Panc1 (cell line): ENCODE results near the gene GPD2.

Source experiments
- CTCF ChIP-seq: fragments of 450-650 bp; IDR thresholded peaks from 2 replicates; pipeline ENCODE4 v1.5.1; 2017; ENCODE audit warnings: mild to moderate bottlenecking
- POLR2AphosphoS5 ChIP-seq: IDR thresholded peaks from 2 replicates; pipeline ENCODE4 v1.6.1; 2012; ENCODE audit warnings: mild to moderate bottlenecking, low read depth, low read length, moderate library complexity
- REST ChIP-seq, 2 experiments: IDR thresholded peaks; 2 replicates each; pipeline ENCODE4 v1.6.1; 2011 to 2012; ENCODE audit warnings: low read depth in 2 of 2, control low read depth in 1 of 2, low read length in 1 of 2, mild to moderate bottlenecking in 1 of 2, moderate library complexity in 1 of 2; ENCODE audit not compliant: insufficient read depth in 1 of 2
- SIN3A ChIP-seq: IDR thresholded peaks from 2 replicates; pipeline ENCODE4 v1.6.1; 2012; ENCODE audit warnings: low read depth, mild to moderate bottlenecking, low read length, moderate library complexity, borderline replicate concordance; ENCODE audit not compliant: insufficient read depth
- TCF7L2 ChIP-seq: IDR thresholded peaks from 2 replicates; pipeline ENCODE4 v1.6.1; 2011; ENCODE audit warnings: mild to moderate bottlenecking, low read depth, low read length, inconsistent platforms

DNA sequence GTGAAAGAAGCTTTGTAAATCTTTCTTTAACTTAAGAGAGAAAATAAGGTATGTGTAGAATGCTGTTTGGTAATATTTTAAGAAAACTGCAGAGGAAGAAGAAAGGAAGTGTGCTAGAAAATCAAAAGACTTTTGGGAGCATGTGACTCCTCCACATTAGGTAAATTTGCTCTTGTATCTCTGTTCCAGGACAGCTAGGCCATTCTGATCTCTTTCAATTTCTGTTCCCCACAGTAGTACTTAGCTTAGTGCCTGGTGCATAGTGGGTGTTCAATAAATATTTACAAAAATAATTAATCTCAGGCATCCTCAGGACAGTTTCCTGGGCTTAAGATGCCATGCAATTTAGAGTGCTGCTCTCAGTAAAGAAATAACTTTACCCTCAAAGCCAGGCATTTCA is 105.0 kb downstream of the GPD2 start:
- TF ChIP-seq CTCF (no peak), TCF7L2 (no peak), POLR2AphosphoS5 (no peak), SIN3A (no peak), REST (IDR thresholded peaks at IDR 0.05; ENCODE audit: insufficient read depth in 1 of 2, low read depth in 2 of 2, low read length in 1 of 2) (no peak)
